ENCODE results near the gene PROX2.

Gene PROX2

DNA sequence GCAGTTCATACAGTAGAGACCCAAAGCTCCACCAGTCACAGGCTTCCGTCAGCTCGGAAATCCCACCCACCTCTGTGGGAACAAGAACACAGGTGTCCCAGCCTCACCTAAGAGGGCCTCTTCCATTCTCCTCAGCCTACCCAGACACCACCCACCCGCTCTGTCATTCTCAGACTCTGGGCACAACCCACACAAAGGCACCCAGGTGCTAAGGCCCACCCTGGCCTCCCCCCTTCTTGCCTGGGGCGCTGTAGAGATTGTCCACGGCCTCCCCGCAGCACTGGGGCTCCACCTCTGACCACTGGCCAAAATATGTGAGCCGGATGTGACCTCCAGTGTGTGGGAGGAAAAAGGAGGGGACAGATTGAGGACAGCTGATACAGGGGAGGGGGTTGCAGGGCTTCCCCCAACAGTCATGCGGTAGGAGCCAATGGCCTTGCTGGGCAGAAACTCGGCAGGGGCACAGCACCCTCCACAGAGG, 33.0 kb upstream of the PROX2 start:
- DNase-seq = no peak

DNA sequence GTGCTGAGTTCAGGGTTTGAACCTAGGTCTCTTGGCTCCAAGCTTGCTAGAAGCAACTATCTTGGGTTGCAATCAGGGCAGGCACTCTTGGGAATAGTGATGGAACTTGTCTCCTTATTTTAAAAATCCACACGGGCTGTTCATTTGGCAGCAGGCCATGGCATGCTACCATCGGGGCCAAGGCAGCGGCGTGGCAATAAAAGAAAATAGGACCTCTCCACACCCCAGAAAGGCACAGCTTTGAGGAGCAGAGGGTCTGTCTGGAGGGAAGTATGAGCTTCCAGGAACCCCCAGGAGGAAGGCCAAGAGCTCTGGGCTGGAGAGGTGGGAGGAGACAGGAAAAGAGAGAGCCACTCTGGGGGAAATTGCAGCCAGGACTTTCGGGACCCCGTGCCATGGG, 31.8 kb upstream of the PROX2 start:
- no peak for DNase-seq

DNA sequence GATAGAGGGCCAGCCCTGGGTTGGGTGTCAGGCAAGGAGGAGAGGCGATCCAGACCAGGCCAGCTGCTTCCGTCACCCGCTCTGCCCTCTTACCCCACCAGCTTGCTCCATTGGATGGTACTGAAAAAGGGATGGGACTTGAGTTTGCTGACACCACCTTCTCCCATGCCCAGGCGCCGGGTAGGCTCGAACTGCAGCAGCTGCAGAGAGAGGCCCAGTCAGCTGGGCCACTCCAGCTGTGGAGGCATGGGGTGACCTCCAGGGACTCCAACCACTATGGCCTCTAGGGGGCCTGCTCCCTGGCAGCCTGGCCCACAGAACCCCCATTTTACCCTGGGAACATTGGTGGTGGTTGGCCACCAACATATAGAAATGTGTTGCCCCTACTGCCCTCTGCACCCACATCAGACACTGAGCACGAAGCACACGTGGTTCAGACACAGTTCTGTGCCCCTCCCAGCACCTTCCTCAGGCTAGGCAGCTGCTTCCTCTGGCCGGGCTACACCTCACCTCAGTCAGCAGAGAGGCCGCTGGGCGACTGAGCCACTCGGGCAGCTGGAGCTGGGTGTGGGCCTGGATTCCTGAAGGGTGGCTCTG, 31.1 kb upstream of the PROX2 start:
- DNase-seq = no peak

DNA sequence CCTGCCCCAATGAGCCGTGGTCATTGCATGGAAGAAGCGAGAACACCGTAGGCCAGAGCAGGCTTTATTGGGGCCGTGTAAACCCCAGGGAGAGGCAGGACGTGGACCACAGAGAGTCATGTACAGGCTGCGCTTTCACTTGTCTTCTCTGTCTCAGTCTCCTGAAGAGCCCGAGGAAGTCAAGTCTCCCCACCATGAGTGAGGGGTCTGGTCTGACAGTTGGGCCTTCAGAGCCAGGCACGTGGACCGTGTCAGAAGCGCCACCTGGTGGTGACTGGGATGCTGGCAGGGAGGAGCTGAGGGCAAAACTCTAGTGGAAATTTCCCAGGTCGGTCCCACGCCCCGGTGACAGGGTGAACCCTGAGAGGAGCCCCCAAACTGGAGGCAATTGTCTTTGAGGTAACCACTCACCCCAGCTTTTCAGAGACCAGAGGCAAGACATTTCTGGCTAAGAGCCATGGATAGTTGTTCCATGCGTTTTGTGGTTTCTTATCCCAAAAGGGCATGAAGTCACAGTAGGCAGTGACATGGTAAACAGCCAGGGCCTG, 29.7 kb upstream of the PROX2 start:
- DNase-seq = peak; percentile 86

DNA sequence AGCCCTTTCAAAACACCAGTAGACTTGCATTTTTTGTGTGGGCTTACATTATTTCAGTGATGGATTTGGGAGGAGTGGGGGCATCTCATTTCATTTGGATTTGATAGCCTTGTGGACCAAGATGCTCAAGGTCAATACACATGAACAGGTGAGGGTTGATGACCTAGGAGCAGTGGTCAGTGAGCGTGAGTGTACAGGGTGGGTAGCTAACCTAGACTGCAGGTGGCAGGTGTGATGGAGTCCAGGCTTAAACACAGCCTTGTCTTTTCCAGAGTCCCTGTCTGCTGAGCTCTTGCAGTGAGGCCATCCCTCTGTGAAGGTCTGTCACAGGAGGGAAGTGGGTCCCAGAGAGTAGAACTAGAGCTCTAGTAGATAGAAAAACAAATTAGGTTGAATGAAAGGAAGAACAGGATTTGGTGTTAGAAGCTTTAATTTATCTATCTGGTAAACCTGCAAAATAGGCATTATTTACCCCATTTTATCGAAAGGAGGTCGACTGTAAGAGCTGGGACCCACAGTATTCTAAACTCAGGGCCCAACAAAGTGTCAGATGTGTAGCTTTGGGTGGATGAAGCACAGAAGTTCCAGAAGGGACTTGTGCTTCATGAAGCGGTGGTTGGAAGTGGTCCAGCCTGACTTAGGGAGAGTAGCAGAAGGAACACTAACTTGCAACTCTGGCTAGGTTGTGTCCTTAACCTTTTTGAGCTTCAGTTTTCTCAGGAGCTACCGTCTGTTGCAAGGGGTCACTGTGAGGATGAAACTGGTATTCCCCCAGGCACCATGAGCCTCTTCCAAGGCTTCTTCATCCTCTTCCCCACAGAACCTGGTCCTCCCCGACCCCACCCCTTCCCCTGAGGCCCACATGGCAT, 28.9 kb upstream of the PROX2 start:
- no peak for DNase-seq

DNA sequence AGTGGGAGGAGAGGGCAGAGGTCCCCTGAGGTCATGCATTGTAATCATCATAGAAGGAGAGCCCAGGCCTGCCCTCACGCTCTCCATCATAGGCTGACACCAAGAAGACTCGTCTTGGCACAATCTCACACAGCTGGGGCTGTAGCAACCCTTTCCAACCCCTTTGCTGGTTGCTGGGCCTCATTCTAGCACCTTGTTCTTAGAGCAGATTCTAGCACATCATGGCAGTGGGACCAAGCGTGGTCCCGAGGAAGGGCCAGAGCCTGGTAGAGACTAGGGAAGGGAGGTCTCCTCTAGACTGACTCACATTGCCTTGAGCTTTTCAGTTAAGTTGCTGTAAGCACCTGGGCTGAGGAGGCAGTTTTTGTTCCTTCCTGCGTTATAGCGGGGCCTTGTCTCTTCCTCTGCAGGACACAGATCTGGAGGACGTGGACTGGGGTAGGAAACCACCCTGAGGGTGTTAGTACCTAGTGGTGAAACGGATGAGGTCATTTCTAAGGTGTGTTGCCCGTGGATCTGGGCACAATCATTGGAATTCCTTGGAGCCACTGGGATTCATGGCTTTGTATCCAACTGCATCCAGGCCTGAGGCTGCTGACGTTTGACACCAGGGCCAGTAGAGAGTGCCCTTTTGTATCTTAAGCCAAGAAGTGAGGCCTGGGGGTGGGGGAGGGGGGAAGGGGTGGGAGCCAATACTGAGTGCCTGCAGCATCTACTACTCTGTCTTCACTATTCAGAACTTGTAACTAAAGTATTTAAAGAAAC, 27.2 kb upstream of the PROX2 start:
- no peak for DNase-seq

DNA sequence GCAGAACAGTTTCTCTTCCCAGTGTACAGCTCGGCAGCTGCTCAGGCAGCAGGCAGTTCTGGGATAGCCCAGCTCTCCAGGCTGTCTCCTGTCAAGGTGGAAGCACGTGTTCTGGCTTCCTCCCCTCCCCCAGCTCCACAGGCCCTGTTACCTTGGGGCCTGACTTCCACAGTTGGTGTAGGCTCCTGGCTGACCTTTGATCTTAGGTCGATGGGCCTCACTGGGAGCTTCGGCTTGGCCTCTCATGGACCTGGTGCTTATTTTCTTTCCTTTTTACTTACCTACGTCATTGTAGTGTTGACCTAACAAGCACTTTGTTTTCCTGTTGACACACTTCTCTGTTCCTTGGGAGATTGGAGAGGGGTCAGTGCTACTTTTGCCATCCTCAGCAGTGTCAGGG, 22.7 kb upstream of the PROX2 start:
- no peak for DNase-seq

DNA sequence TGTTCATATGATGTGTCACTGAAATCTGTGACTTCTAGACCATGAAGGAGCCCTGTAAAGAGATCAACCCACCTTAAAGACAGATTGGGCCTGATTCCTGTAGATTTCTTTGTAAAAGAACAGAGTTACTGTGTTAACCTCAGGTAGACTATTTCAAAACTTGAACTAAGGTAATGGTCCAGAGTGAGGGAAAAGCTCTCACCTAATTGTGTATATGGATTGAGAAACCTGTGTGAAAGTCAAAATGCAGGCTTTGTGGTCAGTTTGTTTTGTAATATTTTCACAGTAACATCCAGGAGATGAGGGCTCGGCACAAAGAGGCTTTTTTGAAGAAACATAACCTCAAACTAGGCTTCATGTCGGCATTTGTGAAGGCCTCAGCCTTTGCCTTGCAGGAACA, 22.1 kb upstream of the PROX2 start:
- DNase-seq = no peak

DNA sequence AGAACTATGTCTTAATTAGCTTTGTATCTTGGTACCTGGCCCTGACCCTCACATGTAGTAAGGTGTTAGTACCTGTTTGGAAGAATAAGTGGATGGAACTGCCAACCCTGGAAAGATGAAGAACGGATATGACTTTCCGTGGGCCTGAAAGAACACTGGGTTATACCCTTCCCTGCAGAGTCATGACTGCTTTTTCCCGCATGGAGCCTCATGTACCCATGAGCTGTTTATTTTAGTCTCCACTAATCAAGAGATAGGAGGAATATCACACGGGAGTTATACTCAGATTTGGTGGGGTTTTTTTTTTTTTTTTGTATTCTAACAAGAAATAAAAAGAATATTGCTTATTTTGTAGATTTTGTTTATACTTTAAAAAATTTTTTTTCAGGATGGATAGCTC, 21.7 kb upstream of the PROX2 start:
- DNase-seq = no peak

DNA sequence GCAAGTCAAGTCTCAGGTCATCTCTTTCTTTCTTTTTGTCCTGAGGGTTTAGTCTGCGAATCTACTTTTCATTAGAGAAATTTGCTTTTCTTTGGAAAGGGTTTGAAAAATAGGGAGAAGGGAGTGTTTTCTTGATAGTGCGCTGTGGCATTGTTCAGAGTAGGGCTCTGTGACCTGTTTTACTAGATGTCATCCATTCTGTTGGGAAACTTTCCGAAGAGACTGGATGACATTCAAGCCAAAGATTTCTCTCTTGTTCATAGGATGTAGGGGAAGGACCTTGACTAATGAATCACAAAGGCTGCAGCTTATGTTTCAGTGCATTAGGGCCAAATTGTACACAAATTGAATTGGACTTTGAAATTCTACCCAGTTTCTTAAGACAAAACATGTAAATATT, 20.5 kb upstream of the PROX2 start:
- no peak for DNase-seq

DNA sequence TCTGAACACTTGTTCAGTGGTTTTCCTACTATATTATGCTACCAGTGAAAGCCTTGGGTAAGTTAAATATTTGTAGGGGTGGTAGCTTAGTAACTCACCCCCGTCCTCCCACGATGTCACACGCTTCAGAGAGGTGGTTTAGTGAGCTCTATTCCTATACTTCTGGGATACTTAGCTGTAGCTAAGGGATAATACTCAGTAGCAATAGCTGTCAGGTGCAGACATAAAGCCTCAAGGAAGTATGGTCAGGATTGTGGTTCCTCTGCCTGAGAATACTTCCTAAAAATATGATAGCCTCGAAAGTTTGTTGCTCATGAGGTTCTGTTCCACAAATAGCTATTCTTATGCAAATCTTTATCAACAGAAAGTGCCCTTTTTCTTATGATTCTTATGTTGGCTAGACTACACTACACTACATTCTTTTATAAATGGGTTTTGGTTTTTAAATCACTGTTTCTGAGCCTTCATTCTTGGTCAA, 17.7 kb upstream of the PROX2 start:
- no peak for DNase-seq

DNA sequence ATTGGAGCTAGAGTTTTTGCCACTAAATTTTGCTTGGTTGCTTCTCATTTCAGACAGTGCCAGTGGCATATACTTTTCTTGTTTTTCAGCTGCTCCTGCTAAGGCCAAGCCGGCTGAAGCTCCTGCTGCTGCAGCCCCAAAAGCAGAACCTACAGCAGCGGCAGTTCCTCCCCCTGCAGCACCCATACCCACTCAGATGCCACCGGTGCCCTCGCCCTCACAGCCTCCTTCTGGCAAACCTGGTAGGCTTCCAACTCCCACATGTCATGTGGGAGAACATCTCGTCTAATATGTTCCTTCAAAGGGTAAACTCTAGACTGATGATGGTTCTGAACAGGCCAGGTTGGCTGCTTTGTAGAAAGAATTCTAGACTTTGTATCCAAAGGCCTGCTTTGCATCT, 16.8 kb upstream of the PROX2 start:
- DNase-seq = no peak

DNA sequence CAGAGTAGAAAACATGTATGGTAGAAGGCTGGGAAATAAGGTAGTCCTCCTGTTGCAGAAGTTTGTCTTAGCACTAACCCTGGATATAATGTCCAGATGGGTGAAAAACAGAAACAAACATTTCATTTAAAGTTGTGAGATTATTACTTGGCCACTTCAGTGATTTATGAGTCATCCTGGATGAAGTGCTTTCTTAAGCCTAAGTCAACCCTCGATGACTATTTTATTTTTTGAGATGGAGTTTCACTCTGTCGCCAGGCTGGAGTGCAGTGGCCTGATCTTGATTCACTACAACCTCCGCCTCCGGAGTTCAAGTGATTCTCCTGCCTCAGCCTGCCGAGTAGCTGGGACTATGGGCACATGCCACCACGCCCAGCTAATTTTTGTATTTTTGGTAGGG, 15.9 kb upstream of the PROX2 start:
- DNase-seq = no peak

DNA sequence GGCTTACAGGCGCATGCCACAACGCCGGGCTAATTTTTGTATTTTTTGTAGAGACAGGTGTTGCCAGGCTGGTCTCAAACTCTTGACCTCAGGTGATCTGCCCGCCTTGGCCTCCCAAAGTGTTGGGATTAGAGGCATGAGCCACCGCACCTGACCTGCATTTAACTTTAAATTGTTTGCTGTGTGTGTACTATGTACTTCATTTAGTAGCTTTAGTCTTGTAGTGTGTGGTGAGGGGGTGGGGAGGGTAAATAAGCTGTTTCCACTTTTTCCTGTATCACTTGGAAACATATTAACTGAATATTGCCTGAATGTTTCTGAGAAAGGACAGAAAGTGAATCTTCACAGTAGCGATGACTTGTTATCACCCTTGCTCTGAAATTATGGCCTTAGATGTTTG, 14.3 kb upstream of the PROX2 start:
- DNase-seq = no peak

DNA sequence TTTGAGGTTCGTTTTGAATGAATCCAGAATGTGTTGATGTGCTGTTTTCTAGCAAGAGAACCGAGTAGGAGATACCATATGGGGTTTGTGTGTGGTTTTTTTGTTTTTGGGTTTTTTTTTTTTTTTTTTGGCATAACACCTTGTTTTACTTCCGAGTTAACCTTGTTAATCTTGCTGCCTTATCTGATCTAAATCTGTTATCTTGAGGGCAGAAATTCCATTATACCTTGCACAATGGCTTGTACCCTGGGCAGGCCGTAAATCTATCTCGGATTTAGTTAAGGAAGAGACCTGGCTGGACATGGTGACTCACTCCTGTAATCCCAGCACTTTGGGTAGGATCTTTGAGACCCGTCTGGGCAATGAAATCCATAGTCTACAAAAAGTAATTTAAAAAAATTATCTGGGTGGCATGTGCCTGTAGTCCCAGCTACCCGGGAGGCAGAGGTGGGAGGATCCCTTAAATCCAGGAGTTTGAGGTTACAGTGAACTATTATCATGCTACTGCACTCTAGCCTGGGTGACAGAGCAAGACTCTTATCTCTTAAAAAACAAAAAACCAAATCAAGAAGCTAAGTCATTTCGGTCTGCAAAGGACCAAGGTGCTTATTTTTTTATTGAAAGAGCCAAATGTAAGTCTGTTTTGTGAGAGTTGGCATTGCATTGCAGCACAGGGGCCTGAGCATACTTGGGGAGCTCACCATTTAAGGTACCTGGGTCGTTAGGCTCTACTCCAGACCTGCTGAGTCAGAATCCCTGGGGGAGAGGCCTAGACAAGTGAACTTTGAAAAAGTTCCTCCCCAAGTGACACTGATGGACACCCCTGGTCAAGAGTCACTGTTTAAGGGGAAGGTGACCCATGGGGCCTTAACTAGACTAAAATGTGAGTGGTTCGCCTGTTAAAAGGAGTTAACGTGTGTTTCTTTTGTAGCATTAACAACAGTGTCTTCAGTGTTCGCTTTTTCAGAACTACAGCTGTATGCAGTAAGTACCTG, 12.5 kb upstream of the PROX2 start:
- no peak for DNase-seq

DNA sequence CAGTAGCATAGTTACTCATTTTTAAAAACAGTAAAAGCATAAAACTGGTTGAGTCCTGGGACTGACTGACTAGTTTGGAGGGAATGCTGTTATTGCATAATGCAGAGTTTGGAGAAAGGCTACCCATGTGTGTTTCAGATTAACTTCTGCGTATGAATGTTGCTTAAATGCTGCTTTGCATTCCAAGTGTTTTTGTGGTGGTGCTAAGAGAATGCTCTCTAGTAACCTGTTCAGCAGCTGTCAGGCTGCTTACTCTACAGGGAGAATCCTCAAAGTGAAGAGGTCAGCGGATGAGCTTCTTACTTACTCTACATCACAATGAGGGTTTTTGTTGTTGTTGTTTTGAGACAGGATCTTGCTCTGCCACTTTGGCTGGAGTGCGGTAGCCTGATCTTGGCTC, 10.1 kb upstream of the PROX2 start:
- DNase-seq = no peak

DNA sequence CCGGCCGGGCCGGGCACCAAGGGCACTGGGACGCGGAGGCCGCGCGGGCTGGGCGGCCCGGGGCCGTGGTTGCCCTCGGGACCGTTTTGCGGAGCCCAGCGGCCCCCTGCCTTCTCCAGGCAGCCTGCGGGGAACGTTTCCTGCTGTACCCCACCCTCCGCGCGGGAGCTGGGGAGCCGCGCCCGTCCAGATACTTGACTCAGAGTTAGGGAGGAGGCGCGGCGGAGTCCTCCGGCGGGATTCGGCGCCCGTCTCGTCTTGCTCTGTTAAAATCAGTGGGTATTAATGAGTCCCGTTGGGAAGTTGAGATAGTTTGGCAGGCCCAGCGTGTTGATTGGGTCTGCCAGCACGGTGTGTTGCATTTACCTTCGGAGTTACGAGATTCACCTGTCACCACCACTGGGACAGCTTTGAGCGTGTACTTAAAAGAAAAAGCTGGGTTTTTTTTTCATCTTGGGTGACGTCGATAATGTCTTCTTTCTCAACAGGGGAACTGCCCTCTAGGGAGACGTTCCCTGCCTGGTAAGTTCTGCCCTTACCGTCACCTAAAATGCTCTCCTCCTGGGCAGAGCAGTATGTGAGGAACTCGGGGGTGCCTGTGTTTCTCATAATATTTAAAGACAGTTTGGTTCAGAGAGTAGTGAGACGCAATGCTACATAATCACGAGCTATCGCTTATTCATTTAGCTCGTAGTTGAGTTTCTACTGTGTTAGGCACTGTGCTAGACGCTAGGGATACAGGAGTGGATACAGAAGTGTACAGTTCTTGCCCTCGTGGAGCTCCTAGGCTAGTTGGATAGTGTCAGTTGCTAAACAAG, 6.4 kb upstream of the PROX2 start:
- peak; percentile 51 for DNase-seq

DNA sequence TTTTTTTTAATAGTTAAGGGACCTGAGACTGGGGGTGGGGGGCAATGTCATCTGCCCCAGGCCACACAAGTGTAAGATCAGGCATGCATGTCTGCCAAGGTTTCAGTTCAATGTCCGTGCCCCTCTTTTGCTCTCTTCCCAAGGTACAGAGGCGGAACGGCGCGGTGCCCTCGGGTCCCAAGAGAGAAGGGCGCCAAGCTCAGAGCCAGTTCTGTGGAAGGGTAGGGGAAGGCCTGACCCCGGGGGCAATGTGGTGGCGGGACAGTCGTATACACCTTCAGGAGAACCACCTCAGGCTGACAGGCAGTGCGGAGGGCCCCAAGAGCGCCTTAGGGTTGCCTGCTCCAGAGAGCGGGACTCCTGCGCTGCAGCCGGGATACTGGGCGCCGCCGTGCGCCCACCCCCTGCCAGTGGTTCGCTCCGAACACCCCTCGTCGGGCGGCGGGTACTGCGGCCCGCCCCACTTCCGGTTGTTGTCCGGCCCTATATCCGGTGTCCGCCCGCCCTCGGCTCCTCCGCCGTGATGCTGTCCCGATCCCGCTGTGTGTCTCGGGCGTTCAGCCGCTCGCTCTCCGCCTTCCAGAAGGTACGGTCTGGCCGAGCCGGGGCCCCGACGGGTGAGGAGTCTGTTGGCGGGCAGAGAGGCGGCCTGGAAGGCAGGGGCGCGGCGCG, 5.6 kb upstream of the PROX2 start, which contains the start of gene DLST:
Gene DLST (plus strand): TSS at position 486 of the 672 bp plus-strand sequence. CDS start 38 bp downstream, at position 524.
- DNase-seq = peak; percentile 83

DNA sequence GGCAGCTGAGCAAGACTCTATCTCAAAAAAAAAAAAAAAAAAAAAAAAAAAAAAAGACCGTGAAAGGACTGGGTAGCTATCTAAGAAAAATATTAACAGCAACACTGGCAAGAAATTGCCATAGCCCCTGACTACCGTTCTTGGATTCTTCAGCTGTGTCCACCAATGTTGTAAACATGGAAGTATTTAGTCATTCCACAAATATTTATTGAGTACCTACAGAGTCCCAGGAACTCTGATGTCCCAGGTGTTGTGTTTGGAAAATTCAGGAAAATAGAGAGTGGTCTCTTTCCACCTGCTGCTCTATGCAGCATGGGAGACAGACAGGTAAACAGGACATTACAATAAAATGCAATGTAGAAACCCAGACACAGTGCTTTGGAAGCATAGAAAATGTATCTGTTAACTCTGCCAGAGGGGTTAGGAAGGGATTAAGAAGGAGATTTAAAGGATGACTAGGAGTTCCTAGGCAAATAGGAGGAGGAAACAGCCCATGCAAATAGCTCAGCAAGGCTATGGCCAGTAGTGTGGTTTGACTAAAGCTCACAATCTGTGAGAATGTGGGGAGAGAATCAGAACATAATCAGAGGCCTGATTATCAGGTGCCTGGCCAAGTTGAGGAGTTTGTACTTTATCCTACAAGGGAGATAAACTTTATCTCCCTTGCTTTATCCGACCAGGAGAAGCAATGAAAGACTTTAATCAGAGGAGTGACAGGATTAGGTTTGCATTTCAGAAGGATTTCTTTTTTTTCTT, 3.7 kb upstream of the PROX2 start:
- DNase-seq = no peak

DNA sequence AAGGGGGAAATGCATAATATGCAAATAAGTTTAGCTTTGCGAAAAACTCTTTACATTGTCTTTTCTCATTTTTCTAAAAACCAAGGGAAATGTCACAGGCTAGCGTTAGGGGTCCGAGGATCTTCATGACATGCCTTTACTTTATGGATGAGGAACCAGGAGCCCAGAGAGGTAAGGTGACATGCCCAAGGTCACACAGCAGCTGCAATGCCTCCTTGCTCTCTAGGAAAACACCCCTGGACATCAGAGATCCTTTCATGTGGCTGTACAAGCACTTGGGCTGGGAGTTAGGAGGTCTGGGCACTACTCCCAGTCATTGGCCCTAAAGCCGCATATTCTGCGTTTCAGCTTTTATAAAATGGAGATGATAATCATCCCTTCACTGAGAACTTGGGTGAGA, 741 bp downstream of the PROX2 start:
- no peak for DNase-seq
